ENCODE measurements around the gene TRABD2B.

DNA sequence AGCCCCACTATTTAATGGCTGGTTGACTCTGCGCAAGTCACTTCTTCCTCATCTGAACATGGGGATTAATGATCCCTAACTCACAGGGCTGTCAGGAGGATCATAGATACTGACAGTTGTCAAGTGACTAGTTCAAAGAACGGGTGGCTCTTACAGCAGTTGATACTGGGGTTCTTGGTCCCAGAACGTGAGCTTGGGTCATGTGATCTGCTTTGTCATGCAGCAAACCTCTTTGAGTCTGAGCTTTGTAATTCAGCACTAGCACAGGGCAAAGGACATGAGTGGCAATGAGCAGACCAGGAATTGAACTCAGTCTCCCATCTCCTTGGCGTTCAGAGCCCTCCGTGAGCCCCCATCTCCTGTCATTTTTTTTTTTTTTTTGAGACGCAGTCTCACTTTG lies 64.4 kb downstream of the TRABD2B start:
- TF ChIP-seq, protein P1, sequence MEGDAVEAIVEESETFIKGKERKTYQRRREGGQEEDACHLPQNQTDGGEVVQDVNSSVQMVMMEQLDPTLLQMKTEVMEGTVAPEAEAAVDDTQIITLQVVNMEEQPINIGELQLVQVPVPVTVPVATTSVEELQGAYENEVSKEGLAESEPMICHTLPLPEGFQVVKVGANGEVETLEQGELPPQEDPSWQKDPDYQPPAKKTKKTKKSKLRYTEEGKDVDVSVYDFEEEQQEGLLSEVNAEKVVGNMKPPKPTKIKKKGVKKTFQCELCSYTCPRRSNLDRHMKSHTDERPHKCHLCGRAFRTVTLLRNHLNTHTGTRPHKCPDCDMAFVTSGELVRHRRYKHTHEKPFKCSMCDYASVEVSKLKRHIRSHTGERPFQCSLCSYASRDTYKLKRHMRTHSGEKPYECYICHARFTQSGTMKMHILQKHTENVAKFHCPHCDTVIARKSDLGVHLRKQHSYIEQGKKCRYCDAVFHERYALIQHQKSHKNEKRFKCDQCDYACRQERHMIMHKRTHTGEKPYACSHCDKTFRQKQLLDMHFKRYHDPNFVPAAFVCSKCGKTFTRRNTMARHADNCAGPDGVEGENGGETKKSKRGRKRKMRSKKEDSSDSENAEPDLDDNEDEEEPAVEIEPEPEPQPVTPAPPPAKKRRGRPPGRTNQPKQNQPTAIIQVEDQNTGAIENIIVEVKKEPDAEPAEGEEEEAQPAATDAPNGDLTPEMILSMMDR (IDR thresholded peaks at IDR 0.05; ENCODE audit: insufficient read depth, low read length, poor library complexity, severe bottlenecking): no peak
- TF ChIP-seq EZH2phosphoT487 (conservative IDR thresholded peaks at IDR 0.05; ENCODE audit: low read length): no peak
